ENCODE measurements around the gene FYCO1. TPM values are rescaled to one million over a fixed set of nuclear protein-coding genes. Genes with fewer than 3 reads are reported as not detected.

FYCO1 gene
- total and polyA plus RNA-seq, 2 of the 13 experiments (the other 11 are each of a cell fraction or from before 2014, with no cell fraction given) = 2.7 to 4.2 TPM

DNA sequence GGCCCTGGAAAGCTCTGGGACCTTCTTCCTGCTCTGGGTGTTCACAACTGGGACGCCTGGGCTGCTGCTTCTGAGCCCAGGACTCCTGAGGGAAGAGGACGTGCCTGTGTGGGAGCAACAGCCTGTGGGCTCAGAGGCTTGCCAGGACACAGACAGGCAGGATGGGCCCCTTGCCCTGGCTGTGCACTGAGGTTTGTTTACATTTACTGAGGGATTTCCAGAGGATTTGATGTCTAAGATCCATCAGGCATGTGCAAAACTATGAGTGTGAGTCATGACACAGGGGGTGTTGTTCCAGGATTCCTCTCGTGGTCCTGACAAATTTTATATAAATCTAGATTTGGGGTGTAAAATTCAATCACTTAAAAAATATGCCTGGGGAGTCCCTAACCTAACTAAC, 98.7 kb downstream of the FYCO1 start:
- Histone ChIP-seq H3K4me3 (replicated peaks in 1 of 3; ENCODE audit: insufficient read depth in 1 of 3, low read depth in 2 of 3, low read length in 3 of 3) (no peak overlapping the region), H2AFZ (ENCODE audit: low read length) (no peak overlapping the region), H3K79me2 (ENCODE audit: insufficient read depth, low read length) (no peaks in the 10 kb centered on the region), H3K9ac (ENCODE audit: insufficient read depth, low read depth, low read length) (no peak overlapping the region), H4K20me1 (ENCODE audit: insufficient read depth, low read length) (no peaks in the 10 kb centered on the region), H3K4me2 (ENCODE audit: low read depth, low read length) (no peak overlapping the region), H3K27me3 (ENCODE audit: control insufficient read depth in 1 of 2, insufficient read depth in 2 of 2, low read length in 2 of 2) (peaks cover 0 to 4% of the 10 kb centered on the region in 2 experiments; a peak in 2 of 5 replicates), H3K36me3 (replicated peaks in 1 of 2; ENCODE audit: control insufficient read depth in 1 of 2, insufficient read depth in 2 of 2, low read length in 2 of 2) (no peaks in the 10 kb centered on the region), H3K4me1 (ENCODE audit: insufficient read depth, low read length) (no peaks in the 10 kb centered on the region), H3K9me3 (ENCODE audit: low read length) (no peaks in the 10 kb centered on the region), H3K27ac (ENCODE audit: extremely low read length, insufficient read depth, low read length) (no peak overlapping the region)
- FAIRE-seq = no peak
- no TSS peak for BruUV-seq (replicated peaks)
- DNase-seq (ENCODE audit: low spot score) = no peak
- WGBS (ENCODE audit: low lambda C conversion rate) = 0% methylated on average over 2 of the region's 3 CpGs
- intact Hi-C loops (cut with micrococcal nuclease; ENCODE audit: unreplicated experiment) (no loop called here), in situ Hi-C loops (cut with HindIII; ENCODE audit: extremely low pct_ligation_motif_present, low pct_unique_long_range_greater_than_20kb) (no loop called here)
- TF ChIP-seq ZNF138 (CRISPR knock-in tag; IDR thresholded peaks at IDR 0.05; ENCODE audit: low read depth) = no peak
- no peak for TF ChIP-seq ATF7 (IDR thresholded peaks at IDR 0.05)
- no peak for TF ChIP-seq ATF7 (CRISPR knock-in tag; IDR thresholded peaks at IDR 0.05)
- TF ChIP-seq ZNF12 (CRISPR knock-in tag; IDR thresholded peaks at IDR 0.05) = no peak
- no peak for TF ChIP-seq PAWR (CRISPR knock-in tag; IDR thresholded peaks at IDR 0.05; ENCODE audit: borderline replicate concordance)
- no peak for TF ChIP-seq TEAD3 (CRISPR knock-in tag; optimal IDR thresholded peaks at IDR 0.05; ENCODE audit: borderline replicate concordance)
- TF ChIP-seq NFYC (CRISPR knock-in tag; IDR thresholded peaks at IDR 0.05) = no peak
- no peak for TF ChIP-seq TOPORS (CRISPR knock-in tag; IDR thresholded peaks at IDR 0.05)
- TF ChIP-seq, protein P1, sequence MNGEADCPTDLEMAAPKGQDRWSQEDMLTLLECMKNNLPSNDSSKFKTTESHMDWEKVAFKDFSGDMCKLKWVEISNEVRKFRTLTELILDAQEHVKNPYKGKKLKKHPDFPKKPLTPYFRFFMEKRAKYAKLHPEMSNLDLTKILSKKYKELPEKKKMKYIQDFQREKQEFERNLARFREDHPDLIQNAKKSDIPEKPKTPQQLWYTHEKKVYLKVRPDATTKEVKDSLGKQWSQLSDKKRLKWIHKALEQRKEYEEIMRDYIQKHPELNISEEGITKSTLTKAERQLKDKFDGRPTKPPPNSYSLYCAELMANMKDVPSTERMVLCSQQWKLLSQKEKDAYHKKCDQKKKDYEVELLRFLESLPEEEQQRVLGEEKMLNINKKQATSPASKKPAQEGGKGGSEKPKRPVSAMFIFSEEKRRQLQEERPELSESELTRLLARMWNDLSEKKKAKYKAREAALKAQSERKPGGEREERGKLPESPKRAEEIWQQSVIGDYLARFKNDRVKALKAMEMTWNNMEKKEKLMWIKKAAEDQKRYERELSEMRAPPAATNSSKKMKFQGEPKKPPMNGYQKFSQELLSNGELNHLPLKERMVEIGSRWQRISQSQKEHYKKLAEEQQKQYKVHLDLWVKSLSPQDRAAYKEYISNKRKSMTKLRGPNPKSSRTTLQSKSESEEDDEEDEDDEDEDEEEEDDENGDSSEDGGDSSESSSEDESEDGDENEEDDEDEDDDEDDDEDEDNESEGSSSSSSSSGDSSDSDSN (CRISPR knock-in tag; IDR thresholded peaks at IDR 0.05) = no peak
- no peak for TF ChIP-seq ZNF441 (CRISPR knock-in tag; IDR thresholded peaks at IDR 0.05; ENCODE audit: borderline replicate concordance)
- no peak for TF ChIP-seq ZKSCAN8 (CRISPR knock-in tag; IDR thresholded peaks at IDR 0.05; ENCODE audit: borderline replicate concordance)
- TF ChIP-seq PTBP1 (IDR thresholded peaks at IDR 0.05; ENCODE audit: low read depth, low read length, poor library complexity, severe bottlenecking) = no peak
- no peak for TF ChIP-seq ZNF766 (CRISPR knock-in tag; IDR thresholded peaks at IDR 0.05; ENCODE audit: borderline replicate concordance)
- TF ChIP-seq ZFY (CRISPR knock-in tag; IDR thresholded peaks at IDR 0.05) = no peak
- TF ChIP-seq ARID2 (CRISPR knock-in tag; IDR thresholded peaks at IDR 0.05; ENCODE audit: borderline replicate concordance) = no peak
- TF ChIP-seq MTA1 (CRISPR knock-in tag; IDR thresholded peaks at IDR 0.05; ENCODE audit: borderline replicate concordance) = no peak
- no peak for TF ChIP-seq ZNF609 (CRISPR knock-in tag; IDR thresholded peaks at IDR 0.05; ENCODE audit: borderline replicate concordance)
- no peak; the same call in 2 of the 3 replicates for ATAC-seq
- ChIA-PET CTCF (ENCODE audit: low intra/inter-chr PET ratio, low total read pairs) (no interaction called here), POLR2A (no interaction called here)

Data from HepG2 (cell line).